Mucosa of descending colon (tissue), 3 donors: ENCODE measurements around the gene ETFBKMT. TPM values are rescaled to one million over a fixed set of nuclear protein-coding genes. Genes with fewer than 3 reads are reported as not detected.
A peak's percentile ranks its signal among the peaks of the same experiment; 100 is the strongest.

Experiments used
- ATAC-seq: fragments of 200-7000 bp; cut with Tn5 transposase; one replicate; pipeline ENCODE4 v1.9.1; 2020; ENCODE audit warnings: mild to moderate bottlenecking, moderate library complexity
- DNase-seq, 3 donors: peaks; one replicate each; pipeline ENCODE4 v3.0.0-alpha.2; 2020
- H3K36me3 ChIP-seq: fragments of 200-600 bp; one replicate; pipeline ENCODE4 v1.8.0; 2021; ENCODE audit warnings: low read depth, mild to moderate bottlenecking
- H3K4me1 ChIP-seq: fragments of 200-600 bp; one replicate; pipeline ENCODE4 v1.8.0; 2021; ENCODE audit warnings: low read depth, mild to moderate bottlenecking
- H3K4me3 ChIP-seq: fragments of 200-600 bp; one replicate; pipeline ENCODE4 v1.8.0; 2021; ENCODE audit warnings: mild to moderate bottlenecking
- H3K9me3 ChIP-seq: fragments of 200-600 bp; one replicate; pipeline ENCODE4 v1.8.0; 2021; ENCODE audit warnings: mild to moderate bottlenecking
- CTCF ChIP-seq: fragments of 200-600 bp; IDR thresholded peaks from one replicate; pipeline ENCODE4 v1.8.0; 2022; ENCODE audit warnings: antibody characterized with exemption, mild to moderate bottlenecking
- intact Hi-C, 2 donors: fragments of 100-400 bp; cut with DNase I in 1 of 2; cut with micrococcal nuclease in 1 of 2; formaldehyde crosslinking; loops; one replicate each; pipeline versions ENCODE4 v1.11.0 to v1.11.1; 2022; cut with DNase I, micrococcal nuclease
- total RNA-seq, 3 donors: library from RNA; stranded (reverse); fragmentation: NEBNext Ultra II Directional in 2 of 3; extraction: Animal tissue kit (Norgen Biotek cat#: 25700) in 2 of 3; gene quantifications; one replicate each; pipeline versions ENCODE4 v1.2.1 to v1.2.4, GENCODE V29; 2021 to 2023
- donor health status: DM: no; HTN: no; CAD: no; lungs with moderate emphysema.
- donor health status: DM: no; HTN: no; CAD: no.
- donor health status: DM: no; HTN: yes; CAD: no.

Gene ETFBKMT
- total RNA-seq, 3 donors from 2014 or later: 5.6 to 7.0 (median 6.1) TPM

DNA sequence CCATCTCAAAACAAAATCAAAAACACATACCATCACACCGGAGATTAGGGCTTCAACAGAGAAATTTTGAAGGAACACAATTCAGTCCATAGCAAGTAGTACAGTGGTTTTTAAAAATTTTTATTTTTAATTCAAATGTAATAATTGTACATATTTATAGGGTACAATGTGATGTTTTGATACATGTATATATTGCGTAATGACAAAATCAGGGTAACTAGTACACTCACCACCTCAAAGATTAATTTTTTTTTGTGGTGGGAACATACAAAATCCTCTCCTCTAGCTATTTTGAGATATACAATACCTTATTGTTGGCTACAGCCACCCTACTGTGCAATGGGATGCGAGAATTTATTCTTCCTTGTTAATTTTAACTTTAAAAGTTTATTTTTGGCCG is 26.0 kb upstream of the ETFBKMT start:
- no peaks in the 10 kb centered on the region for H3K36me3 ChIP-seq
- no peak for TF ChIP-seq CTCF
- no peak for DNase-seq
- H3K4me1 ChIP-seq: no peaks in the 10 kb centered on the region
- intact Hi-C loops: no loop called here
- no peak overlapping the region for H3K4me3 ChIP-seq
- H3K9me3 ChIP-seq: no peaks in the 10 kb centered on the region
- ATAC-seq: no peak

DNA sequence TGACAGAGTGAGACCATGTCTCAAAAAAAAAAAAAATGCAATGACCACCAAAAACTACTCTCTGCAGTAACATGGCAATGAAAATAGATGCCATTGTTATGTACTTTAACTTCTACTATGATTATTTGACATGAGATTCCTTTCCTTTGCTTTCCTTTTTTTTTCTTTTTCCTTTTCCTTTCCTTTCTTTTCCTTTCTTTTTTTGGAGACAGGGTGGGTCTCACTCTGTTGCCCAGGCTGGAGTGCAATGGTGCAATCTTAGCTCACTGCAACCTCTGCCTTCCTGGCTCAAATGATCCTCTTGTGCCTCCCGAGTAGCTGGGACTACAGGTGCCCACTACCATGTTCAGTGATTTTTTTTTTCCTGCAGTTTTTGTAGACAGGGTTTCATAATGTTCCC is 24.9 kb upstream of the ETFBKMT start:
- H3K4me3 ChIP-seq: no peak overlapping the region
- H3K36me3 ChIP-seq: no peaks in the 10 kb centered on the region
- no peak for TF ChIP-seq CTCF
- DNase-seq: no peak
- intact Hi-C loops: loop anchor here in 1 of 2 donors (5.0 kb wide), 1 partner anchor 232 kb away; no protein-coding TSS in a partner anchor
- H3K9me3 ChIP-seq: no peaks in the 10 kb centered on the region
- no peak for ATAC-seq
- no peaks in the 10 kb centered on the region for H3K4me1 ChIP-seq

DNA sequence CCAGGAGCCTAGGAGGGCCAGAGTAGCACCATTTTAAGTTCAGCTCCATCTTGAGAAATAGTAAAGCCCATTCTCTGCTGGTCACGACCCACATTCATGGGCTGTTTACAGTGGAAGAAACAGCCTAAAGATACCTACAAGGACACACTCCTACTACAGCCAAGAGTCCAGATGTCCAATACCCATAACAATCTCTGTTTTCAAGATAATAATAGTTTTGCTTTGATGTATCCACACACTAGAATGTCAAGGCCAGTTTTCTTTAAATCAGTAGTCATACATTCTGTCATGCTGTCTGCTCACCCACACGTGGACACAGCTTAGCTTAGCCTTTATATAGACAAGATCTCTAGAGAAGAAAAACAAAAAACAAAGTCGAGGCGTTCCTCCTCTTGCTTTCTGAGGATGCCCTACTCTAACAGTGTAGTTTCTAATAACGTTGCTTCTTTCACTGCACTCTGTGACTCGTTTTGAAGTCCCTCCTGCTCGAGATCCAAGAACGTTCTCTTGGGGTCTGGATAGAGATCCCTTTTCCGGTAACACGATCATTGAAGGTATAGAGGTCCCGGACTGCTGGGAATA is 17.9 kb upstream of the ETFBKMT start:
- intact Hi-C loops: no loop called here
- Histone ChIP-seq H3K36me3 (no peaks in the 10 kb centered on the region), H3K4me3 (no peak overlapping the region), H3K4me1 (no peaks in the 10 kb centered on the region), H3K9me3 (no peaks in the 10 kb centered on the region)
- DNase-seq (no peak), ATAC-seq (no peak)
- TF ChIP-seq CTCF: no peak

- intact Hi-C loops: no loop called here
- Histone ChIP-seq H3K9me3 (no peaks in the 10 kb centered on the region), H3K36me3 (no peaks in the 10 kb centered on the region), H3K4me1 (no peaks in the 10 kb centered on the region), H3K4me3 (no peak overlapping the region)
- DNase-seq (no peak), ATAC-seq (no peak)
- TF ChIP-seq CTCF: no peak
These were observed 15.0 kb upstream of the ETFBKMT start for GRCh38 chr12:31644536-31644935.

GRCh38 chr12:31645924-31646323 is 13.6 kb upstream of the ETFBKMT start:
- DNase-seq (no peak), ATAC-seq (no peak)
- TF ChIP-seq CTCF: no peak
- Histone ChIP-seq H3K9me3 (no peaks in the 10 kb centered on the region), H3K4me3 (no peak overlapping the region), H3K4me1 (peaks cover 2% of the 10 kb centered on the region), H3K36me3 (no peaks in the 10 kb centered on the region)
- intact Hi-C loops: no loop called here

GRCh38 chr12:31647086-31647491 is 12.4 kb upstream of the ETFBKMT start:
- no peak for DNase-seq
- no peak overlapping the region for H3K4me3 ChIP-seq
- peak; percentile 65 for ATAC-seq
- peaks cover 2% of the 10 kb centered on the region for H3K4me1 ChIP-seq
- no peaks in the 10 kb centered on the region for H3K9me3 ChIP-seq
- TF ChIP-seq CTCF: no peak
- no peaks in the 10 kb centered on the region for H3K36me3 ChIP-seq
- intact Hi-C loops: no loop called here
